Esophagus mucosa (tissue), 1 donor: ENCODE measurements around the gene PIEZO1. TPM values are rescaled to one million over a fixed set of nuclear protein-coding genes. Genes with fewer than 3 reads are reported as not detected.
"Not testable (repeated sequence)": the region's sequence is repeated elsewhere in the genome, so short reads cannot be mapped to it uniquely, and the experiment has no call there.

Experiments
- ATAC-seq: fragments of 200-7000 bp; cut with Tn5 transposase; one replicate; pipeline ENCODE4 v1.9.1; 2020
- total RNA-seq: library from RNA; stranded (reverse); gene quantifications from one replicate; pipeline ENCODE4 v1.2.4, GENCODE V29; 2023
- donor health status: DM: yes; HTN: yes; CAD: no.

Gene PIEZO1
- total RNA-seq, 1 donor from 2014 or later, result 64.7 TPM

DNA sequence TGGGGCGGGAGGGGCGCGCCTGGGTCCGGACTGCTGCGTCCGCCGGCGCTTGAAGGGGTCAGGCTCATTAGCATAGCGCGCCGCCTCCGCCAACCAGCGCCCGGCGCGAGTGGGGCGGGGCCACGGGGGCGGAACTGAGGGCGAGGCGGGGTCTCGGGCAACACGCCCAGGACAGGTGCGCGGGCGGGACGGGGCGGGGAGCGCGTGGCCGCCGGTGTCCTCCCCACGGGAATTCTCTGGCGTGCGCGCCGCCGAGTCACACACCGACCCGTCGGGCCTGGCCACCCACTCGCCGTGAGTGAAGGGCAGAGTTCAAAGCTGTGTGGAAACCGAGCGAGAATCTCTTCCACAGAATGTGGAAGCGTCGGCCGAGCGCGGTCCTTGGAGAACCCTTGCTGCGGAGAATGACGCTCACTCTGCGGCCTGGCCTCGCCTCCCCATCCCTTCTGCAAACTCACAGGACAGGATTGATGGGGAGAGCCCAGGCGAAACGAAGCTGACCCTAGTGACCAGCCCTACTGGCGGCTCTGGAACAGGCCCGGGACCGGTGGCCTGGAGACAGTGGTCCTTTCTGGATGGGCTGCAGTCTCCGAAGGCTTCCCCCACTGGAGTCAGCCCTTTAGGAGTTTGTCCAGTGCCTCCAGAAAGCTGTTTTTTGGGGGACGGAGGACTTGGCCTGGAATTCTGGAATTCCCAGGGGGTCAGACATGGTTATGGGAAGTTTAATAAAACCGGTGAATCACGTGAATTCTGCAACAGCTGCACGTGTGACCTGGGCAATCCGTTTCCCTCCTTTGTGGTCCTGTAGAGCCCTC lies 98.4 kb downstream of the PIEZO1 start, which contains the start of gene SNAI3:
SNAI3 (minus strand) TSS at position 69 of the 815 bp plus-strand sequence. CDS start 101 bp downstream, outside the sequence.
- ATAC-seq, result peak; percentile 84

DNA sequence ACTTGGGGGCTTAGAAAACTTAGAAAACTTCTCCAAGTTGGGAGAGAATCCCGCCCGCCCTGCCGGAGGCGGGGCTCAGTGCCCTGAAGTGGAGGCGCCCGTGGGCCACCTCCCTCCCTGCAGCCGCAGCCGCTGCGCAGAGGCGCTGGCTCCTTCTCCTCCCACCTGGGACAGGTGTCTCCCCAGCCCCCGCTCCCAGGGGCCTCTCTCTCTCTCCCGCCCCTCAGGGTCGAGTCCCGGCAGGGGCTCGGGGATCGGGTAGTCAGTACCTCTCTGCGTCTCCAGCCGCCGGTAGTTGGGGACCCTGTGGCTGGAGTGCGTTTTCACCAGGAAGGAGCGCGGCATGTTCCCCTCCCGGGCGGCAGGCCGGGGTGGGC lies 99.0 kb downstream of the PIEZO1 start:
- peak; percentile 36 for ATAC-seq

DNA sequence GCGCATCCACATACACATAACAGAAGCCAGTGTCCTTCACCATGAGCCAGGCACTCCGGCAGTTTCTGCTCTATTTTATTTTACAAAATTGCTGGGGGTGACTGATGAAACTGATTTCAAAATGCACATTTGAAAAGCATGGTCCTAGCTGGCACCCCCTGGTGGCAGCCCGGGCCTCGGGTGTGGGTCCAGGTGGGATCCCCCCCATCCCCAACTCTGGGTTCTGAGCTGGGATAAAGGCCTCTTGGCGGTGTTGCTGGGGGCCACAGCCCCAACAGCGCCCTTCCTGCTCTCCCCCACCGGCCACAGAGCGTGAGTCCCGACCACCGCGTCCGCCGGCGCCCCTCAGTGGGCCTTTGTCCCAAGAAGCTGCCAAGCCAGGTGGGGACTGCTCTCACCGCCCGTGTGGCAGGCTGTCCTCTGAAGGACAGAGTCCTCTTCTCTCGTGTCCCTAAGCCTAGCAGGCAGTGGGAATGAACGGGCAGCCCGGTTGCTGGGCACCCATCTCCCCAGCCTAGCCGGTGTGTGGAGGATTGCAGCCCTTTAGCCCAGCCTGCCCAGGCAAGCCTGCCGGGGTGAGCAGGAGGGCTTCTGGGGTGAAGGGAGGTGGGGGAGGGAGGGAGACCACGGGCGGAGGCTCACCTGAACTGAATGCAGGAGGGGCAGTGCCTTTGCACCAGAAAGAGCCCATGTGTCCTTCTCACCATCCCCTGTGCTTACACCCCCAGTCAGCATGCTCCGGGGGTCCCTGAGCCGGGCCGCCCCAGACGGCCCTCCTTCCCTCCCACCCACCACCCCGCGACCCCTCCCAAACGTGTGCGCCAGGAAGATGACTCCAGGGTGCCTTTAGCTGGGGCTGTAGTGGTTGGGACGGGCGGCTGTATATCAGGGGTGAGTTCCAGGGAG lies 99.6 kb downstream of the PIEZO1 start:
- ATAC-seq, result peak; percentile 13

DNA sequence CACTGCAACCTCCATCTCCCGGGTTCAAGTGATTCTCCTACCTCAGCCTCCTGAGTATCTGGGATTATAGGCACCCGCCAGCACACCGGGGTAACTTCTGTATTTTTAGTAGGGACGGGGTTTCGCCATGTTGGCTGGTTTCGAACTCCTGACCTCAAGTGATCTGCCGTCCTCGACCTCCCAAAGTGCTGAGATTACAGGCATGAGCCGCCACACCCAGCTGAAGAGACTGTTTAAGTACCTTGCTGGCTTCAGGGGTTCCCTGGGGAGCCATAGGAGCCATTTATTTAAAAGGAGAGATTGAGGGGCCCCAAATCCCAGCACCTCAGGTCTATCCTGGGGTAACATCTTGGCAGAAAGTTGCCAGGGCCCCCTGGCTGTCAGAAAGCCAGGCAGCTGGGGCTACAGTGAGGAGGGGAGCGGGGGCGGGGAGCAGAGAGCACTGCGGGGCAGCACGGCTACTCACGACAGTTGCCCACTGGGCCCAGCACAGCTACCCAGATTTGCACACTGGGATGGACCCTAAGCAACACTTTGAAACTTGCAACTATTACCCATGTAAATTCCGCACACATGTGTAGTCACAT lies 100.4 kb downstream of the PIEZO1 start:
- ATAC-seq, result no peak

DNA sequence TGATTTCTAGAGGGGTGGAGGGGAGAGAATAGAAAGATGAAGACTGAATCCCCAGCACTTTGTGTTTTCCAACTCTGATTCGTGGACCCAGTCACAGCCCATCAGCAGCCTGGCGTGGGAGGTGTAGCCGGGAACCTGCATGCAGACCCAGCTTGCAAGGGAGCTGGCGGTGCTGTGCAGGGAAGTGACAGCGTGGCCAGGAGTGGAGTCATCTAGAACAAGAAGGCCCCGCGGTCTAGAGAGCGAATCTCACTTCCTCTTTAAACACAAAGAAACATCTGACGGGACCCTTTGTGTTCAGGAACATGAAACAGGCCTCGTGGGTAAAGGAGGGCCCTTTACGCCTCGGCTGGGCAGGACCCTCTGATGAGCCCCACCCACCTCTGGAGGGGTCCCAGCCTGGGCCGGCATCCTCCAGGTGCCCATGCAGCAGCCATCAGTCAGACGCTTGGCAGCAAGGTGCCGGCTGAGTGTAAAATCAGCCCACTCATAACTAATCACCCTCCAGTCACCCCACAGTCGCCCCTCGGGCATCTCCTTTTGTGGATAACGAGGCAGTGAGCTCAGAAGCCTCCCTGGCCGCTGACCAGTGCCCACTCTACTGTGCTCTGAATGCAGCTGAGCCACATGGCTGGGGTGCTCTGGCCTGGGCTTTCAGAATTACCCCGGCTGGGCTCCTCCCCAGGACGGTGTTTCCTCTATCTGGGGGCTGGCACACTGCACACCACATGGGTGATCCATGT lies 103.1 kb downstream of the PIEZO1 start:
- peak; percentile 19 for ATAC-seq

DNA sequence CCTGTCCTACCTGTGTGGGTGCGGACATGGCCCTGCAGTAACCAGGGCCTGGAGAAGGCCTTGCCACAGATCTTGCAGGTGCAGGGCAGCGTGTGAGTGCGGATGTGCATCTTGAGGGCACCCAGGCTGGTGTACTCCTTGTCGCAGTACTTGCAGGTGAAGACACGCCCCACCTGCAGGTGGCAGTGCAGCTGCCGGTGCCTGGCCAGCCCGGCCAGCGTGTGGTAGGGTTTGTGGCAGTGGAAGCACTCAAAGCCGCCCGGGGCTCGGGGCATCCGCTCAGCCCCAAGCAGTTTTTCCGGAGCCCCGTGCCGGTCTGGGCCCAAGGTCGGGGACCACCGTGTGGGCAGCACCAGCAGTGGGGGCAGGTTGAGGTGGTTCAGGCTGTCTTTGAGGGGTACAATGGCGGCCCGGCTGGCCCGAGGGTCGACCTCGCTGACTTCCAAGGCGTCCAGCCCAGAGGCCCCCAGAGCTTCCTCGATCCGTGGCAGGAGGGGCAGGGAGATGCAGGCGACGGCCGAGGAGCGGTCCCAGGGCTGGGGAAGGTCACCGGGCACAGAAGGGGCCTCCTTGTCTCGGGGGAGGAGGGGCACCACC lies 103.8 kb downstream of the PIEZO1 start:
- peak; percentile 60 for ATAC-seq

DNA sequence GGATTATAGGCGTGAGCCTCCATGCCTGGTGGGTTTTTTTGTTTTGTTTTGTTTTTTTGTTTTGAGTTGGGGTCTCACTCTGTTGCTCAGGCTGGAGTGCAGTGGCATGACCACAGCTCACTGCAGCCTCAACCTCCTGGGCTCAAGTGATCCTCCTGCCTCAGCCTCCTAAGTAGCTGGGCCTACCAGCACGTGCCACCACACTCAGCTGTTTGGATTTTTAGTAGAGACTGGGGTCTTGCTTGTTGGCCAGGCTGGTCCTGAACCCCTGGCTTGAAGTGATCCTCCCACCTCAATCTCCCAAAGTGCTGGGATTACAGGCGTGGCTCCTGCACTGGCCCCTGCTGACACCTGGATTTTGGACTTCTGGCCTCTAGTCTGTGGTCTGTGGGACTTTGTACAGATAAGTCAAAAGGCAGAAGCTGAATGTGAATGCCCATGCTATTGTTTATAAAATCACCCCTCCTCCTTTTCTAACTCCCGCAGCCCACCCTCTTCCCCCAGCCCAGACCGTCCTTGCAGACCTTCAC lies 104.4 kb downstream of the PIEZO1 start:
- no peak for ATAC-seq

DNA sequence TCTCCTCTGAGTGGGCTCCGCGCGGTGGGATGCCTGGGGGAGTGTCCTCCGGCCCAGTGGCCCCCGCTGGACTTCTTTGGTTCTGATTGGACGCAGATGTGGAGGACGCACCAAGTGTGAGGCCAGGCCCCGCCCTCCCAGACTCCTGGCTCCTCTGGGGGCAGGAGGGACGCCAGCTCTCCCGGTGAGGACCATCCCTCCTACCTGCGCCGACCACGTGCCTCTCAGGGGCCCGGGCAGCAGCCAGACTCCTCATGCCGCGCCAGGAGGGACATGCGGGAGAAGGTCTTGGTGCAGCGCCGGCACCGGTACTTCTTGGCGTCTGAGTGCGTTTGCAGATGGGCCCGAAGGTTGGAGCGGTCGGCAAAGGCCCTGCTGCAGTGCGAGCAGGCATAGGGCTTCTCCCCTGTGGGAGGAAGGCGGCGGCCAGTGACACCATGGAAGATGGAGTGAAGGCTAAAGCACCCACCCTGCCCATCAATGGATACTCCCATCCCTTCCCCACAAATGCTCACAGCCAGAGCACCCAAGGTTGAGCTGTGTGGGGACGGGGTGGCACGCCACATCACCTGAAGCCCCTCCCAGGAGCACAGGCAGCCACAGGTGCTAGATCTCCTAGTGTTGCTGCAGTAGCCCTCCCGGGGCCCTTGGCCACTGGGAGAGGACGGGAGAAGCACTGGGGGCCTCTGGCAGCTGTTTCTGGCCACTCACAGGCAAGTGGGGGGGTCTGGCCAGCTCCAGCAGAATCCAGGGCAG lies 106.6 kb downstream of the PIEZO1 start:
- ATAC-seq, result no peak

DNA sequence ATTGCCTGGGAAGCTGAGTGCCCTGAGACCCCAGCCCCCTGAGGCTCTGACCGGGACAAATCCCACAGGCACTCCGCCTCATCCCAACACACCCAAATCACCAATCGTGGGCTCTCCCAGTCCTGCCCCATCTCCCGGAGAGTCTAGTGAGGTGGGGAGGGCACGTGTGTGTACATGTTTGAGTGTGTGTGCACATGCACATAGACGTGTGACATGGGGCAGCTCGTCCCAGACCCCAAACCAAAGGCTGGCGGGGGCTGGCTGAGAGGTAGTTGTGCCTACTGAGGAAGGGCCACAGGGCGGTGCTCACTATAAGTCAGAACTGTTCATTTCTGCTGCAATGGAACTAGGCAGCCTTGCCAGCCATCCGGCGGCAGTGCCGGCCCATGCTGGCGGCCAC lies 107.3 kb downstream of the PIEZO1 start:
- ATAC-seq, result no peak

DNA sequence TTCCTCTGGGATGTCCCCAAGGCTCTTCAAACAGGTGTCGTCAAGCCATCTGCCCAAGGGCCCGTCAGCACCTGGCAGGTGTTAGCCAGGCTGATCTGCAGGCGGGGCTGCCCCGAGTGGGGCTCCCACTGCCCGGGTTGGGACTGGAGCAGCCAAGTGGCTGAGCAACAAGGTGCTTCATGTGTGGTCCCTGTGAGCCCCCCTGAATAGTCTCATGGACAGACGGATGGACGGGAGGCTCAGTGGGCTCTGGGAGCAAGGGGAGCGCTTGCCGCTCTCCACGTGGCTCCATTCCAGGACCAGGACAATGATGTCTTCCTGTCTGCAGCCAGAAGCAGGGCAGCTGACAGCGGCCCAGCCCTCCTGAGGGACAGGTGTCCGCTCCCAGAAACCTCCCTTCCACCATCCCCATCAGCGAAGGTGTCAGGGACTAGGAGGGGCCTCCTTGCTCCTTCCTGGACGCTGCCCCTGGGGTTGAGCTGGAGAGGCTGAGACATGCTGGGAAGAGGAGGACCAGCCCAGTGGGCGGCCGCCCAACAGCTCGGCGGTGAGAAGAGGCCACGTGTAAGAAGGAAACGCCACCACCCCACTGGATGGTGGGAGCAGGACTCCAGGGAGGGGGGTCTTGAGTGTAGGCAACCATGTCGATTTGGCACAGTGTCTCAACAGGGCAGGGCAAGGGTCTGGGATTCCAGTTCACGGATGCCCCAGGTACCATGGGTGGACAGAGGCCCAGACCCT lies 108.3 kb downstream of the PIEZO1 start:
- ATAC-seq, result no peak

DNA sequence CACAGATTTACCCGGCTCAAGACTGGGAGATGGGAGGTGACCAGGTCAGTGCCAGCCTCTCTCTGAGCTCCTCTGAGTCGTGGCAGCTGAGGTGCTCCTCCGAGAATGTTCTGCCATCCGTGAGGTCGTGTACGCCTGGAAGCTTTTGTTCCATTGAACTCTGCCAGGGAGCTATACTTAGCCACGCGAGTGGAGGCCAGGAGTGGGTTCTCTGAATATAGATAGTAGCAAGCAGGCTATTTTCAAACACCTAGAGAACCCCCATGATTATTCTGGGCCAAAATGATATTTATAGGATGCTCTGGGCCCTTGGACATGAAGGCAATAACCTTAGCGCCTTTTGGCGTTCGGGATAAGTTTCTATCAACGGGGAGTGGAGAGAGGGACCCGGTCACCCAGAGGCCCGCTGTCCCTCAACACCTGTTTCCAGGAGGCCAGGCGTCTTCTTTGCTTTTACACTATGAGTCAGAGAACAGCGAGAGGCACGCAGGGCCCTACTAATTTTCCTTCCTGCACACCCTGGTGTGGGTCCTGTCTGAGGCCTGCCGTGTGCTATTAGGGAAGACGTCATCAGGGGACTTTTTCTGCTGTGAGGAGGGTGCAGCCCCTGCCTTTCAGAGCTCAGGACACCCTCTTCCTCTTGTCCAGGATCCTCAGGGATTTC lies 111.2 kb downstream of the PIEZO1 start:
- no peak for ATAC-seq

DNA sequence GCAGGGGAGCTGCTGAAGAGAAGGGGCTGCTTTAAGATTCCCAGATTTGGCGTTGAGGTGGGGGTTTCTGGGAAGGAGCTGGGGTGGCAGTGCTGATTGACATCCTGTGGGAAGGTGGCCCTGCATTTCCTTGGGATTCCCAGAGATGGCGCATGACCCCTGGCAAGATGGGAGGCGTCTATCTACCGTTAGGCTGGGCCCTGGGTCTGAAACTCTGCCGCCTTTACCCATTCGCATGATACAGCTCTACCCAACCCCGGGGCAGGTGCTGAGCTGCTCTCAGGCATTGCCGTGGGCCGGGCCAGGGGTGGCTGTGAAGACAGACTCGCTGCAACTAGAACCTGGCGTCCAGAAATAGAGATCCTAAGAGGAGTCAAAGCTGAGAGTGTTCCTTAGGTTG lies 112.2 kb downstream of the PIEZO1 start:
- no peak for ATAC-seq

DNA sequence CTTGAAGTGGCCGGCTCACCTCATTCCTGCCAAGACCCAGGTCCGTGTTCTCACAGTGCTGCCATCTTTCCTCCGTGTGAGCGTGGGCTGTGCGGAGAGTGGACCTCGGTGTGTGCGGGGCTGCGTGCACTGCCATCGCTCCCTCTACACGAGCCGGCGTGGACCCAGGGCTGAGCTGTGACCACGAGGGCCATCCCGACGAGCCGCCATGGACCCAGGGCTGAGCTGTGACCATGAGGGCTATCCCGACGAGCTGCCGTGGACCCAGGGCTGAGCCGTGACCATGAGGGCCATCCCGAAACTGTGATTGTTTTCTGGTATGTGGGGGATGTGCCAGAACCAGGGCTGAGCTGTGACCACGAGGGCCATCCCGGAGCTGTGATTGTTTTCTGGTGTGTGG lies 113.2 kb downstream of the PIEZO1 start:
- ATAC-seq, result peak; percentile 9

DNA sequence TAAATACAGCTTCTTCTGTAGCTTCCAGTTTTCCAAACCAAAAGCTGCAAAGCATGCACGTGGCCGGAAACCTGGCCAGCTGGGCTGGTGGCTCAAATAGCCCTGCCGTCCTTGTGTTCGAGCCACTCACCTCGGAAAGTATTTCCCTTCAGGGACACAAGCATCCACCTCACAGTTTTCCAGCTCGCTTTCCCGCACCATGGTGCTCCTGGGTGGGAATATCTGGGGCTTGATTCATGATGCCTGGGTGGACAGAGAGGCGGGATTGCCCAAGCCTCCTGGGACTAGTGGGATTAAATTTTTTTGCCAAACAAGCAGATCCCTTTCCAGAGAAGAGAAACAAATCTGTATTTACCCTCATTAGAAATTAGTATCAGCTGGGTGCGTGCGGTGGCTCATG lies 115.0 kb downstream of the PIEZO1 start:
- no peak for ATAC-seq

DNA sequence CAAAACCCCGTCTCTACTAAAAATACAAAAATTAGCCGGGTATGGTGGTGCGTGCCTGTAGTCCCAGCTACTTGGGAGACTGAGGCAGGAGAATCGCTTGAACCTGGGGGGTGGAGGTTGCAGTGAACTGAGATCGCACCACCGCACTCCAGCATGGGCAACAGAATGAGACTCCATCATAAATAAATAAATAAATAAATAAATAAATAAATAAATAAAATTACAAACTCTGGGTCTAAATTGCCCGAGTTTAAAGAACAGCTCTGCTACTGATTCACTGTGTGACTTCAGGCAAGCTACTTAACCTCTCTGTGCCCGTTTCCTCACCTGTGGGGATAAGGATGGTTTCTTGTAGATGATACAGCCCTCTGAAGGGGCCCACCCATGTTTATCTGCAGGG lies 115.5 kb downstream of the PIEZO1 start:
- ATAC-seq, result not testable (repeated sequence)

DNA sequence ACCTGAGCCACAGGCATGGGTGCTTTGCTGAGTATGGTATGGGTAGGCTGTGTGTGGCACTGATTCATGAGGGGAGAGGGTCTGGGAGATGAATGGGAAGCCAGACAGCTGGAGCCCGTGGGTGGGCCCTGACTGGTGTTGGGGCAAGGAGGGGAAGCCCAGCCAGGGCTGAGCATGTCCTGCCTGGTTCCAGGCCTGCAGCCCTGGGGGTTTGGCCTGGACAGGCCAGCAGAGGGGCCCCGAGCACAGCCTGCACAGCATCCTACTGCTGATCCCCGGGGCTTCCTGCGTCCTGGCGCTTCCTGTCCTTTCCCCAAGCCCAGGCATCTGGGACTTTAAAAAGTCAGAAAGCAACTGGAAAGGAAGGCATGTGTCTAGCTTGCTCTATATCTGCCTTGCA lies 117.6 kb downstream of the PIEZO1 start:
- ATAC-seq, result no peak

DNA sequence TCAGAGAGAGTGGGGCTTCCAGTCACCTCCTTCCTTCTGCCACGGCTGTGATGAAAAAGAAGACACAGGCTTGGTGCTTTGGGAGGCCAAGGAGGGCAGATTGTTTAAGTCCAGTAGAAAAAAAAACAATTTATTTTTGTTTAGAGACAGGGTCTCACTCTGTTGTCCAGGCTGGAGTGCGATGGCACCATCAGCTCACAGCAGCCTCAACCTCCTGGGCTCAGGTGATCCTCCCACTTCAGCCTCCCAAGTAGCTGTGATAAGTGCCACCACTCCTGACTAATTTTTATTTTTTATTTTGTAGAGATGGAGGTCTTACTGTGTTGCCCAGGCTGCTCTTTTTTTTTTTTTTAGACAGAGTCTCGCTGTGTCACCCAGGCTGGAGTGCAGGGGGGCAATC lies 119.5 kb downstream of the PIEZO1 start:
- no peak for ATAC-seq
